Right lung (tissue), 5 donors: ENCODE measurements around the gene P3H2. TPM values are rescaled to one million over a fixed set of nuclear protein-coding genes. Genes with fewer than 3 reads are reported as not detected.

Experiments
- DNase-seq, 2 donors: peaks; one replicate each; pipeline ENCODE4 v3.0.0-alpha.2; 2013
- polyA plus RNA-seq, 5 donors: library from polyadenylated mRNA; unstranded; fragments of 120-200 nt; gene quantifications; one replicate each; pipeline versions ENCODE4 v1.2.1 to v1.2.3, GENCODE V29; 2013; ENCODE audit warnings: inconsistent platforms in 1 of 5, low replicate concordance in 1 of 5; ENCODE audit not compliant: insufficient read length in 5 of 5, insufficient read depth in 1 of 5

P3H2 gene
- polyA plus RNA-seq, 5 donors = 31.0 to 44.1 (median 37.7) TPM

DNA sequence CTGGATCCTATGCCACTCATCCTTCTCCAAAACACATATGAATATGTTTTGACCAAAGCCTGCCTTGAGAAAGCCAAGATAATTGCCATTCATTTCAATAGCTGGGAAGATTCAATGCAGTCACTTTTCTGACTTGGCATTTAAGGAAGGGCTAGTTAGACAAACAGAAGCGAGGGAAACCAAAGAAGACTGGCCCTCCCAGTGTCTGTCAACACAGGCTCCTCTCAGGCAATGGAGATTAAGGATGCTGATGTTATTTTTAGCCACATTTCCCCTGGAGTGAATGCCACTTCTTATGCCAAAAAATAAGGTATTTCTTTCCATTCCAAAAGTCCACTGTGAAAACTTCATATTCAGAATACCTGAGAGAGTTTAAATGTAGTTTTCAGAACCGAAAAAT, 101.7 kb downstream of the P3H2 start:
- no peak for DNase-seq

- DNase-seq = no peak
Measured at GRCh38 chr3:190018460-190018859, 102.2 kb downstream of the P3H2 start.

- peak; percentile 23 to 35 for DNase-seq
Measured at GRCh38 chr3:190017521-190018288, 103.0 kb downstream of the P3H2 start.

- no peak for DNase-seq
Measured at GRCh38 chr3:190016966-190017365, 103.7 kb downstream of the P3H2 start.

GRCh38 chr3:190014940-190015339, 105.8 kb downstream of the P3H2 start:
- no peak for DNase-seq

- no peak for DNase-seq
Measured at GRCh38 chr3:190013943-190014924, 106.5 kb downstream of the P3H2 start.

GRCh38 chr3:190012784-190013183, 107.9 kb downstream of the P3H2 start:
- no peak for DNase-seq

DNA sequence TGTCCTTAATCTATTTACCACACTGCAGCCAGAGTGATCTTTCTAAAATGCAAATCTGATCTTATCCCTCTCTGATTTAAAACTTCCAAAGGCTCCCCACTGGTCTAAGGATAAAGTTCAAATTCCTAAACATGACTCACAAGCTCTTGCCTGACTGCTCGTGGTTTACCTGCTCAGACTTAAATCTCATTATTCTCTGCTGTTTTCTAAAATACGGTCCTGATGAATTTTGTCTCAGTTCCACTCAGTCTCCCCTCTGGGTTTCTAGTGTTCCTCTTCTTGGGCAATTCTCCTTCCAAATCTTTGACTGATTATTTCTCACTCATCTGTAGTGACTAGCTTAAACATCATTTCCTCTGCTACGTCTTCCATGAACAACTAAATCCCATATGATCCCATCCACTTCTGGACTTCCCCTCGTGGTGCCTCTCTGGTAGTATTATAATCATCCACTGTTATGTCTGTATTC, 108.3 kb downstream of the P3H2 start:
- no peak for DNase-seq

GRCh38 chr3:190010486-190010885, 110.2 kb downstream of the P3H2 start:
- no peak for DNase-seq

DNA sequence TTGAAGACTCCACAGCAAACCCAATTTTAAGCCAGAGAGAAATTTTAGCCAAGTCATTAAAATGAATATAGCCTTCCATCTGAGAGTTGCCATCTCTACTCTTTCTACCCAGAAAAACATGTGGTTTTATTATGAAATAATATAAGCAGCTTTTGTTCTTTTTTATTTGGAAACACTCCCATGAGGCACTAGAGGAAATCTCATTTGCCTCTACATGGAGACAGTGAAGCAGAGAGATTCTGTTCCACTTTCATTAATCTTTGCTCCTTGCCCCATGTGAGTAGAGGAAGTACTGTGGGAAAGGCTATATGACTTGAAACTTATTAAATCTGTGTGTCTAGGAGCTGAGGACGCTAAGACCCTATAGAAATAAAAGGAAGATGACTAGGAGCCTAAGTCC, 111.1 kb downstream of the P3H2 start:
- DNase-seq = no peak

- DNase-seq = no peak
Measured at GRCh38 chr3:190008432-190008831, 112.3 kb downstream of the P3H2 start.

DNA sequence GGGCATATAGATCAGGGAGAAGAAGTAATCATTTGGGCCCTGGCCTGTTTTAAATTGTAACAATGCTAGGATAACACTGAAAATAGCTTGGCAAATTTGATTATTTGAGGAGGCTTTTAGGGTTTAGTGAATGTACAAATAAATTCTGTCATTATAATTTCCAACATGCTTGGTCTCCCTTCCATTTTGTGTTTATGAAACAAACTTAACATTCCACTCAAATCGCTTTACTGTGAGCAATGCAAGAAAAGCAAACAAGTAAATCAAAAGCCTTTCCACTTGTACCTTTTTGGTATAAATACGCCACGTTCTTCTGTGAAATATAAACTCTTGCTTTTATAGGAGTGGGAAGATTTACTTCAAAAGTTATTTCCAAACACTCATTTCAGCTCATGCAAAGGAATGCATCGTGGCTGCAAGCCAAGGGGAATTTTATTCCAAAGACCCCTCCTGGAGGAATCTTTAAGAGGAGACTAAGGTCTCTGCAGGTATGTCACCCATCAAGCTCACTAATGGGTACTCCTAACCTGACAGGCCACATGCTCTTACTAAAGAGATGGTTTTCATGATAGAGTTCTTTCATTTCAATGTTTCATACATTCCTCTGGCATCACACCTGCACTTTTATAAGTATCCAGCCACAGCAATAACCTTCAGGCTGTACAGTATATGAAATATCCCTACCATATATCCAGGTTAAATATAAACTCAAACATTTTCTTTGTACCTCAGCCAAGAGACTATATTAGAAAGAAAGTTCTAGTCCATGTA, 115.2 kb downstream of the P3H2 start:
- DNase-seq = no peak

DNA sequence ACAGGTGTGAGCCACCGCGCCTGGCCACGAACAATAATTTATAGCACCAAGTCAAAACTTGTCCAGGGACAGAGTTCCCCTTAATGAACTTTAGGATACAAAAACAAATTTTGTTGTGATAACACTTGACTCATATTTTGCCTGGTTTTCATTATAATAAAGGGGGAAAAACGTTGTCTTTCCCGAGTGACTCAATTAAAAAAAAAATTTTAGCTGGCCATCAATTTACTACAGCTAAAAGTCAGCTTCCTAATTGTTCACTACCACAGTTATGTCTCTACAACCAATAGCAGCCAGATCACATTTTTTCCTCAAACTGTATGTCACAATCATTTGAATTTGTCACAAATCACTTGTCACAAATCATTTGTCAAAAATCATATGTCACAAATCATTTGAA, 116.0 kb downstream of the P3H2 start:
- DNase-seq = no peak

DNA sequence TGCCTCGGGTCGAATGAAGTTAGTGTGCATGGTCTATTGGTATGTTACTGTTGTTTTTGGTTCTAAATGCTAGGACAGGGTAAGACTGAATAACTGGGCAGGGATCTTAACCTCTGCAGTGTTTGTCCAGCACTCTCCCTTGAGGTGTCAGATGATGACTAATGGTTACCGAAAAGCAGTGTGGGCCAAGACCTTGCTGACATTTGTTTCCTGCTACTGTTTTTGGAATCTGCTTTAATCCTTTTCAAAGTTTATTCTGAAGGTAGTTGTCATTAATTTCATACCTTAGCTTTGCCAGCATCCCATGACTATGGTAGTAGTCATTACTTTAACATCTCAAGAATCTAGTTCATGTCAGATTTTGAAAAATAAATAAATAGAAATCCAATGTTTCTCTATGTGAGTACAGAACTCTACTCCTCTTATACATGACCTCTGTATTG, 117.0 kb downstream of the P3H2 start:
- DNase-seq = no peak

DNA sequence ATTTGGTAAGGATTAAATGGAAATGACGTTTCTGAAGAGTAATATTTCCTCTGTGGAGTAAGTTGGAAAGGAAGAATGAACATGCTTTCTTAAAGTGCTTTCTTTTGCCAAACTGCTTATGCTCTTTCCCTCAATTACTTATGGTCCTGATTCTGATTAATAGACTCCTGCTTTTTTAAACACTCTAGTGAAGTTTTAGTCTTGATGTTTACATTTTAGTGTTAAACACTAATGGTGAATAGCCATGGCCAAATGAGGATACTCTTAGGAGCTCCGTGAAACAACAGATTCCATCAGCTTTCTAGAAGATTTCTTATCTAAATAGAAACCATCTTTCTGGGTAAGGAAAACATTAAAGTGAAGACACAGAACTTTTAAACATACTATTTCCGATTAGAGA, 117.6 kb downstream of the P3H2 start:
- DNase-seq = no peak

- DNase-seq = no peak
Measured at GRCh38 chr3:190001426-190001825, 119.3 kb downstream of the P3H2 start.

DNA sequence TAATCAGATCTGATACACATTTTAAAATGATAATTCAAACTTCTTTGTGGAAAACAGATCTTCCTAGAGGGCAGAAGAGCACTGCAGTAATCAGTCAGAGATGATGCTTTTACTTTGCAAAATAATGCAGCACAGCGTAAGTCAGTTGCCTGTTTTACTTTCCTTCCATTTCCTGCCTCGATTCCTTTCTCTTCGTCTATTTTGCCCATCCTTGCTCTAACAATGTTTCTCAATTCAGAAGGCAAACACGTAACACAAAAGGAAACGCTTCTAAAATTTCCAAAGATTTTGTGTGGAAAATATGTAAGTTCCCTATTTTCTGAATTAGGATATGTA, 119.9 kb downstream of the P3H2 start:
- no peak for DNase-seq

DNA sequence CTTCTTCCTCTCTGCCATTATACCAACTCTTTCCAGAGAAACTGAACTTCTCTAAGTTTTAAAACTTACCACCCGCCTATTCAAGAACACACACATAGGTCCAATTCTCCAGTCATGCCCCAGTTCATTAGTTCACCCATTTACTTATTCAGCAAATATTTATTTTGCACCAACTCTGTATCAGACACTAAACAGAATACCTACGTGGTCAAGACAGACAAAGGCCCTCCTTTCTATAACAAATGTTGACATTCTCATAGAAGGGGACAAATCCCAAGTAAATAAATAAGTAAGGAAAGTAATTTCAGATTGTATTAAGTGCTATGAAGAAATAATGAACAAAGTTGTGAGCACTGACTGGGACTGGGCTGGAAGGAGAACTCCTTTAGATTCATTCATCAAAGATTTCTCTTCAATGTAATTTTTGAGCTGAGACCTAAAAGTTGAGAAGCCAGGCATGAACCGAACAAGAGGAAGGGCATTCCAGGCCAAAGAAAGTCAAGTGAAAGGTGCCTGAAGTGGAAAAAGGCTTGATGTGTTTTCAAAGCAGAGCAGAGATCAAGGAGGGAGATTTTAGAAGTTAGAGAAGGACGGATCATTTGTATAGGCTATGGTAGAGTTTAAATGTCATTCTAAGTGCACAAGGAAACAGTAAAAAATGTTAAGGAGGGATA, 120.4 kb downstream of the P3H2 start:
- DNase-seq = no peak

- DNase-seq = no peak
Measured at GRCh38 chr3:189999718-190000117, 121.0 kb downstream of the P3H2 start.

GRCh38 chr3:189995129-189995528, 125.6 kb downstream of the P3H2 start:
- no peak for DNase-seq

DNA sequence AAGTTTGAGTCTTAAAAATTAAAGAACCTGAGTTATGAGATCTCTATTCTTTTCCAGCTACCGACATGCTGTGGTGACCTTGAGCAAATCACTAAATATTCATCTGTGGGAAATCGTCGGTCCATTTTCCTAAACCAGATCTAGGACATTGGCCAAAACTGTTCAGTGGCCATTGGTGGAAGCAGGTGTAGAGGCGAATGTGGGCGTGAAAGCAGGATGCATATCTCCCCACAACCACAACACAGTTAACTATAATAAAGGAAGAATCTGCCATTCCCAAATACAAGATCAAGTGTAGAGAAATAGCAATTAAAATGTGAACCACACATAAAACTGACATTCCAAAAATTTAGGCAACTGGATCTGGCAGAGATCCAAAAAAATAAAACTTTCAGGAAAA, 129.9 kb downstream of the P3H2 start:
- no peak for DNase-seq
